ENCODE results near the gene PON2. TPM values are rescaled to one million over a fixed set of nuclear protein-coding genes. Genes with fewer than 3 reads are reported as not detected.

Gene PON2
- 104 and 191 TPM in 2 replicates for total RNA-seq

DNA sequence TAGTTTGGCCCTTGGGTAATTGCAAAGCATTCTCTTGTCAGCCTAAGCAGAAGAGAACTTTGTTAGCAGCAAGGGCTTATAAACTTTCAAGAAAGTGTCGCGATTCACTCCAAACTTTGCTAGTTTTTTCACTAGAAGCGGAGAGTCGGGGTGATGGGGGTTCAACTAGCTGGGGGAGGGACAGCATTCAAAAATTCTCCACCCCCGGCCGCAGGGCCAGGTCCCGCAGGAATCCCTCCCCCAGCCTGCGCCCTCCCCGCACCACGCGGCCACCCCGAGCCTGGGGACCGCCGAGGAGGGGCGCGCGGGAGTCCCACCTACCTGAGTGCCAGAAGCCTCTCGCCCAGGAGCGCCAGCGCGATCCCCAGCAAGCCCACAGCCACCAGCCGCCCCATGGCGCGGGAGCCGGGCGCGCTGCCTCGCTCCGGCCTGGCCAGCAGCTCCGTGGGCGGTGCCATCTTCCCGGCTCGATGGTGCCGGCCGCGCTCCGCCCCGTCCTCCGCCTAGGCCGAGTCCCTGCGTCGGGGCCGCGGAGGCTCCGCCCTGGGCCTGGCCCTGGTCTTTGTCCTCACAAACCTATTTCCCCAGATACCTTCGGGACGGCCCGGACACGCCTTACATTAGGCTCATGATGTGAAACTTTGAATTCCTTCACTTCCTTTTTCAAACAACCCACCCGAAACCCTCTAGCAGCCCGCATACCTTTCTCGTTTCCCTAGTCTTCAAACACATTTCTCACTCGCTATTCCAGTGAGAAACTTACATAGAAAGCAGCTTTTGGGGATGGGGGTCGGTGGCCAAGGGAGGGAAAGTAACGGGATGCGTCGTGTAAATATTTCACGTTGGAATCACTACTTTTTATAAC, at the start of gene PON2:
TSS of gene PON2 (minus strand) at position 472 of the 865 bp plus-strand sequence. CDS start at position 395, 77 bp downstream.

GRCh38 chr7:95396136-95397032, 38.4 kb downstream of the PON2 start, which contains the start of gene PON3:
PON3 (minus strand) TSS chr7:95396375; CDS start chr7:95396350, 25 bp downstream.

Other genes with a start within 250 kb of the PON2 start
- gene PON1, start 110.5 kb downstream of the PON2 start, total RNA-seq = not detected in 2 replicates
- 0.09 and 0.11 TPM in 2 replicates for gene PON3, start 38.7 kb downstream of the PON2 start, total RNA-seq
- gene ASB4, start 50.9 kb upstream of the PON2 start, total RNA-seq = not detected in 2 replicates
- gene PDK4, start 161.5 kb upstream of the PON2 start, total RNA-seq = 80.5 and 142 TPM in 2 replicates

All from dermis lymphatic vessel endothelial cell (primary cell).